GM18498 (cell line): ENCODE measurements around the gene QSER1.
"Not testable (repeated sequence)": the region's sequence is repeated elsewhere in the genome, so short reads cannot be mapped to it uniquely, and the experiment has no call there.

Experiments used
- ATAC-seq: cut with Tn5 transposase; IDR thresholded peaks from one replicate; pipeline ENCODE4 v1.9.1; 2021; ENCODE audit warnings: mild to moderate bottlenecking, moderate library complexity; ENCODE audit not compliant: unreplicated experiment

Gene QSER1

DNA sequence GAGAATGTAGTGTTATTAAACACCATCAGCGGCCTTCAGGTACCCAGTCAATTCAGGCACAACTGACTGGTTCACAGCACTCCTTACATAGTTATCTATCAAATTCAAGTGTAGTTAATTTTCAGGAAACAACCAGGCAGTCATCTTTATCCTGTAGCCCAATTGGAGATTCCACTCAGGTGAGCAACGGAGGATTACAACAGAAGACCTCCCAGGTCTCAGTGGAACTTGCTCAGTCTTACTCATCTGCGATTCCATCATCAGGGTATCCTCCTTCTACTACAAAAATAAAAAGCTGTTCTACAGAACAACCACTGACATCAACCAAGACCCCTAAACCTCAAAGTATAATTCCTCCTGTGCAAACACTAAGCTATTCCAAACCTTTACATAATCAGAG lies 39.6 kb downstream of the QSER1 start:
- ATAC-seq = no peak

- no peak for ATAC-seq
These were observed 42.9 kb downstream of the QSER1 start for GRCh38 chr11:32935462-32936029.

GRCh38 chr11:32936178-32936577 lies 43.6 kb downstream of the QSER1 start:
- ATAC-seq = not testable (repeated sequence)

DNA sequence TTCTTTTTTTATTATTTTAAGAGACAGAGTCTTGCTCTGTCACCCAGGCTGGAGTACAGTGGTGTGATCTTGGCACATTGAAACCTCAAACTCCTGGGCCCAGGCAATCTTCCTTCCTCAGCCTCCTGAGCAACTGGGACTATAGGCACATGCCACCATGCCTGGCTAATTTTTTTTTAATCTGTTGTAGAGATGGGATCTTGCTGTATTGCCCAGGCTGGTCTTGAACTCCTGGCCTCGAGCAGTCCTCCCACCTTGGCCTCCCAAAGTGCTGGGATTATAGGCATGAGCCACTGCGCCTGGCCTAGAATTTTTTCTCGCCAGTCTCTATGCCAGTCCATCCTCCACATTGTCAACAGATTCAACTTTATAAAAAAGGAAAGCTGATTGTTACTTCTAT lies 44.7 kb downstream of the QSER1 start:
- ATAC-seq = not testable (repeated sequence)

DNA sequence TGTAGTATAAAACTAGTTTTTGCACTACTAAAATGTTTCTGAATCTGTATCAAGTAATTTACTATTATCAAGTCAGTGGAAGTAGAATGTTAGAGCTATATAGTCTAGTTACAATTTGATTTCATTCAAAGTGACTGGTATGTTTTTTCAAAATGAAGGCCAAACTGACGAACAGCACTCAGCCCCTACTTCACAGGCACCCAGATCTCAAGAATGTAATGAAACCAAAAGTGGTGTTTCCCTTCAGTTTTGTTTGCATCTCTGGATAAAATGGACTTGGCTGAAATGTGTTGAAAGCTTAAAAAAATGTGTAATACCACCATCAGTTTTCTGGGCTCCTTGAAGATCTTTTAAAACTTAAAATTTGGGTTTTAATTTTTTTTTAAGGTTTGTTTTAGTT lies 46.4 kb downstream of the QSER1 start:
- peak; percentile 80 for ATAC-seq

DNA sequence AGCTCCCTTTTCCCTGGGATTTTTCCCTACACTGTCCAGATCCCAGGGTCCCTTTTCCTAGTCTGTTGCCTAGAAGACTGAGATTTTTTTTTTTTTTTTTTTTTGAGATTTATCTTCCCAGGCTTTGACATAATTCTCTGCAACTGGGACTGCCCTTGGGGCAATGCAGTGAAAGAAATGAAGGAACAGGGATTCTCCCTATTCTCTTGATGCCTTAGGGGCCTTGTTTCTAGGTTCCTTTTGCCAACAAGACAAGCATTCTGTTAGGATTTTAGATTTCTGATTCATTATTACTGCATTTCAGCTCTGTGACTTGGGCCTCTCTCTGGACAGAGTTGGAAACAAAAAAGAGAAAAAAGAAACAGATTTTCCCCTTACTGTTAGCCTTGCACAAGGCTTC lies 47.3 kb downstream of the QSER1 start:
- ATAC-seq = no peak

DNA sequence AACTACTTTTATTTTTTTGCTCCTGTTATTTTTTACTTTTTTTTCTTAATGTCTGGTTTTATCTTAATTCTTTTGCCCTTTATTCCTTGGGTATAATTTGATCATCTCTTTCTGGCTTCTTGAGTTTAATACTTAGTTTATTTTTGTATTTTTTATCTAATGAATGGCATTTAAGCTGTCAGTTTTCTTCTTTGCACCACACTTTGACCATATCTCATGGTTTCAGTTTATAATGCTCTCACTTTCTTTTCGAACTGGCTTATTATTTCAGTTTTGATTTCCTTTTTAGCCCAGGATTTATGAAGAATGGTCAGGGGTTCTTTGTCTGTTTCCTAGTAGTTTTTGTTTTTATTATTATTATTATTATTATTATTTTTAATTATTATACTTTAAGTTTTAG lies 48.3 kb downstream of the QSER1 start:
- peak; percentile 67 for ATAC-seq

DNA sequence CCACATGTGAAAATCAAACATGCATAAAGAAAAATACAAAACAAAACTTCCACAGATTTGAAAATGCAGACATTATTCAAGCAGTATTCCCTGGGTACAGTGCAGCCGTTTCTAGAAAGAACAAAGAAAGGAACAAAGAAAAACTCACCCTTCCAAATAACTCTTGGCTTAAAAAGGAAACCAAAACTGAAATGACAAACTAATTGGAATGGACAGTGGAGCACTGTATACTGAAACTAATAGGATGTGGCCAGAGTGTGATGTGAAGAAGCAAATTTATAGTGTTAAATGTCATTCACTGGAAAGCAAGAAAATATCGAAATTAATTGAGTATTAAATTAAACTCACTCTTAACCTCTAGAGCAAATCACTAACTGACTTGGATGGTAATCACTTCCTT lies 55.4 kb downstream of the QSER1 start:
- no peak for ATAC-seq

GRCh38 chr11:32949739-32950138 lies 57.1 kb downstream of the QSER1 start:
- no peak for ATAC-seq

- ATAC-seq = no peak
These were observed 59.8 kb downstream of the QSER1 start for GRCh38 chr11:32952421-32952820.

GRCh38 chr11:32953700-32954099 lies 61.1 kb downstream of the QSER1 start:
- ATAC-seq = no peak

DNA sequence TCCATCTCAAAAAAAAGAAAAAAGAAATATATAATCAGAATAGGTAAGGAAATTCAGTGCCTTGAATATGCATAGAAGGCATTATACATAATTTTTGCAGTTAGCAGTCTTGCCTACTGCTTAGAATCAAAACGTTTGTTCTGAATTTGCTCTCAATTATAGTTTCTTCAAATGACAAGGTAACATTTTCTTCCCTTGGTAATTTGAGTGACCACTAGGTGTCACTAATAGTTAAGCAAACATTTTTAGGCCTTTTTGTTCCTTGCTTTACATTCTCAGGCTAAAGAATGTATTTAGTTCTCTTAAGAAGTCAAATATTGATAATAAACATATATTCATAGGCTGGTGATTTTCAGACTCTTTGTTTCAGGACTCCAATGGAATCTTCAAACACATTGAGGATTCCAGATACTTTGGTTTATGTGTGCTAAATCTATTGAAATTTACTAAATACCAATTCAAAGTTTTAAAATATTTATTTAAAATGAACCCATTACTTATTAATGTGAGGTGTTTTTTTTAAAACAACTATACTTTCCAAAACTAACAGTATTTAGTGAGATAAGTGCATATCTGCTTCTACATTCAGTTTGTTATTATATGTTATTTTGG lies 68.0 kb downstream of the QSER1 start:
- ATAC-seq = no peak

GRCh38 chr11:32962016-32962415 lies 69.4 kb downstream of the QSER1 start:
- no peak for ATAC-seq

DNA sequence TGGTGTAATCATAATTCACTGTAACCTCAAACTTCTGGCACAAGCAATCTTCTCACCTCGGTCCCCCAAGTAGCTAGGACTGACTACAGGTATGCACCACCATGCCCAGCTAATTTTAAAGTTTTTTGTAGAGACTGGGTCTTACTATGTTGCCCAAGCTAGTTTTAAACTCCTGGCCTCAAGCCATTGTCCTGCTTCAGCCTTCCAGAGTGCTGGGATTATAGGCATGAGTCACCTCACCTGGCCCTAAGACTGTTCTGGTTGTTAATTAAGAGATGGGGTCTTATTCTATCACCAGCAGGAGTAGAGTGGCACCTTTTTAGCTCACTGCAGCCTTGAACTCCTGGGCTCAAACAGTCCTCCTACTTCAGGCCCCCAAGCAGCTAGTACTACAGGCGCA lies 71.1 kb downstream of the QSER1 start:
- ATAC-seq = no peak

GRCh38 chr11:32968541-32968940 lies 75.9 kb downstream of the QSER1 start:
- ATAC-seq = no peak

DNA sequence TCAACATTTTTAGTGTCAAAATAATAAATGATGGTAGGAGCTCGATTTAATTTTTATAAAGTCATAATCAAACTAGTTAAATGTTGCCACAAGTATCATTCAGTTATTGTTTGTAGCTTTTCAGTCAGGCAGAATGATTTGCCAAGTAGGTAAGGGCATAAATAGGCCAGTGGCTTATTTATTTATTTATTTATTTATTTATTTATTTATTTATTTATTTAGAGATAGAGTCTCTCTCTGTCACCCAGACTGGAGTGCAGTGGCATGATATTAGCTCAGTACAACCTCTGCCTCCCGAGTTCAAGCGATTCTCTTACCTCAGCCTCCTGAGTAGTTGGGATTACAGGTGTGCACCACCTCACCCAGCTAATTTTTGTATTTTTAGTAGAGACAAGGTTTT lies 79.6 kb downstream of the QSER1 start:
- ATAC-seq = not testable (repeated sequence)

- no peak for ATAC-seq
These were observed 80.2 kb downstream of the QSER1 start for GRCh38 chr11:32972781-32973180.

GRCh38 chr11:32982626-32983025 lies 90.0 kb downstream of the QSER1 start:
- ATAC-seq = no peak

GRCh38 chr11:32983506-32983905 lies 90.9 kb downstream of the QSER1 start:
- no peak for ATAC-seq

DNA sequence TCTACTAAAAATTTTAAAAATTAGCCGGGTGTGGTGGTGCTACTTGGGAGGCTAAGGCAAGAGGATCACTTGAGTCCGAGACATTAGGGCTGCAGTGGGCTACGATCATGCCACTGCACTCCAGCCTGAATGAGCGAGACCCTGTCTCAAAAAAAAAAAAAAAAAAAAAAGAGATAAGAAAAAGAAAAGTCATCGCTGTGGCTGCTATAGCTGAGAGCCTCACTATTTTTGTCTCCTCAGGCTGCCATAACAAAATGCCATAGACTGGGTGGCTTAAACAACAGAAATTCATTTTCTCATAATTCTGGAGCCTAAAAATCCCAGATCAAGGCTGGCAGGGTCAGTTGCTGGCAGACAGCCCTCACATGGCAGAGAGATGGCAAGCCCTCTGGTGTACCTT lies 93.0 kb downstream of the QSER1 start:
- ATAC-seq = no peak

- no peak for ATAC-seq
These were observed 95.2 kb downstream of the QSER1 start for GRCh38 chr11:32987851-32988250.

- no peak for ATAC-seq
These were observed 97.9 kb downstream of the QSER1 start for GRCh38 chr11:32990481-32990880.

DNA sequence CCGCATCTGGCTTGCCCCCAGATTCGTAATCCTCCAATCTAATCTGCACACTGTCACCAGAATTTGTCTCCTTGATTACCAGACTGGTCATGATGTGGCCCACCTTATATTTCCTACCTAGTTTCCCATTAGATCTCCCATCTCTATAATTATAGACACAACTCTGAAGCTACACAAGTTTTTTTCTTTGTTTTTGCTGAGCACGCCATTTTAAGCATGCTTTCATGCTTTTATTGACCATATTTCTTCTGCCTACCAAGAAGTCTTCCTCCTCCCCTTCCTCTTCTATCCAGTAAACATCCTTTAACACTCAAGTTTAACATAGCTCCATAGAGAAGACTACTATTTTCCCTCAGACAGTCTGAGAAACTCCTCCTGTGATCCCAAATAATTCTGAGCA lies 98.8 kb downstream of the QSER1 start:
- no peak for ATAC-seq
